Measurements from ENCODE around the gene VKORC1L1. TPM values are rescaled to one million over a fixed set of nuclear protein-coding genes. Genes with fewer than 3 reads are reported as not detected.

VKORC1L1 gene
- total RNA-seq, 1 experiment from 2014 or later: 30.9 TPM

DNA sequence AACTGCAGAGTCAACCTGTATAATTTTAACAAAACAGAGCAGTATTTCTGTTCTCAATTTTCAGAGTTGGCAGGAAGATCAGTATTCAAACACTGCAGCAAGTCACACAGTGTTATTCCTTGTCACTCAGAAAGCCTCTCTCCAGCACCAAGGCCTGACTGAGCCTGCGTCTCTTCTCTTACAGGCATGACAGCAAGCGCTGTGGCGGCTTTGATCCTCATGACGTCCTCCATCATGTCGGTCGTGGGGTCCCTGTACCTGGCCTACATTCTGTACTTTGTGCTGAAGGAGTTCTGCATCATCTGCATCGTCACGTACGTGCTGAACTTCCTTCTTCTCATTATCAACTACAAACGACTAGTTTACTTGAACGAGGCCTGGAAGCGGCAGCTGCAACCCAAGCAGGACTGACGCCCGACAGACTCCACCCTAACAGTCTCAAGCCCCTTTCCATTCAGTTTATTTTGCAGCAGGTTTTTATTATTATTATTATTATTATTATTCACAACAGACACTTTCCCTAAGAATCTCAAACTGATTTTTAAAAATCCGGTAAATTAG lies 81.1 kb downstream of the VKORC1L1 start:
- H4K20me1 ChIP-seq (ENCODE audit: insufficient read depth): 0 out of 2 replicates have a peak, but pooled peaks cover 4% of the 10 kb centered on the region
- no TSS peak for BruUV-seq (replicated peaks)
- ChIA-PET CTCF (no interaction called here), RAD21 (ENCODE audit: low non-redundant PET in 1 of 2, low total read pairs in 2 of 2, uncharacterized antibody in 2 of 2, unreplicated experiment in 2 of 2) (no interaction called here), POLR2A (no interaction called here)
- no peaks in the 10 kb centered on the region for H3K9me2 ChIP-seq (ENCODE audit: insufficient read depth)
- intact Hi-C loops (cut with micrococcal nuclease): no loop called here
- no peak overlapping the region for H3K4me2 ChIP-seq (ENCODE audit: low read length)
- H3K4me1 ChIP-seq (ENCODE audit: control insufficient read depth in 1 of 2, insufficient read depth in 2 of 2, low read length in 2 of 2): no peaks in the 10 kb centered on the region
- no peak for DNase-seq (ENCODE audit: low read depth, low spot score)
- H3K9ac ChIP-seq (ENCODE audit: low read length): no peak overlapping the region
- no peak overlapping the region for H2AFZ ChIP-seq (ENCODE audit: low read depth, low read length, poor library complexity, severe bottlenecking)
- no peaks in the 10 kb centered on the region for H3K27me3 ChIP-seq (ENCODE audit: insufficient read depth, low read length)
- H3K27ac ChIP-seq (ENCODE audit: low read depth, low read length): no peak overlapping the region
- no peaks in the 10 kb centered on the region; the same call in 1 of the 2 replicates for H3K79me2 ChIP-seq (ENCODE audit: insufficient read depth, low read length)
- peaks cover 3 to 14% of the 10 kb centered on the region in 2 experiments; a peak in 3 of 4 replicates for H3K36me3 ChIP-seq (ENCODE audit: control insufficient read depth in 1 of 2, insufficient read depth in 2 of 2, low read length in 2 of 2)
- ATAC-seq: no peak
- TF ChIP-seq YY1 (IDR thresholded peaks at IDR 0.05; ENCODE audit: extremely low read depth, insufficient replicate concordance, low read depth, low read length) (no peak), MAX (IDR thresholded peaks at IDR 0.05) (no peak), ZNF274 (IDR thresholded peaks at IDR 0.05; ENCODE audit: low read depth, low read length) (no peak), SP1 (IDR thresholded peaks at IDR 0.05; ENCODE audit: low read depth) (no peak), SRF (IDR thresholded peaks at IDR 0.05; ENCODE audit: low read depth) (no peak), POLR2AphosphoS5 (IDR thresholded peaks at IDR 0.05; ENCODE audit: low read depth, low read length) (no peak), EGR1 (IDR thresholded peaks at IDR 0.05; ENCODE audit: low read depth) (no peak), ZBTB33 (IDR thresholded peaks at IDR 0.05; ENCODE audit: extremely low read depth, insufficient replicate concordance, low read length) (no peak)
- TF ChIP-seq, protein P1, sequence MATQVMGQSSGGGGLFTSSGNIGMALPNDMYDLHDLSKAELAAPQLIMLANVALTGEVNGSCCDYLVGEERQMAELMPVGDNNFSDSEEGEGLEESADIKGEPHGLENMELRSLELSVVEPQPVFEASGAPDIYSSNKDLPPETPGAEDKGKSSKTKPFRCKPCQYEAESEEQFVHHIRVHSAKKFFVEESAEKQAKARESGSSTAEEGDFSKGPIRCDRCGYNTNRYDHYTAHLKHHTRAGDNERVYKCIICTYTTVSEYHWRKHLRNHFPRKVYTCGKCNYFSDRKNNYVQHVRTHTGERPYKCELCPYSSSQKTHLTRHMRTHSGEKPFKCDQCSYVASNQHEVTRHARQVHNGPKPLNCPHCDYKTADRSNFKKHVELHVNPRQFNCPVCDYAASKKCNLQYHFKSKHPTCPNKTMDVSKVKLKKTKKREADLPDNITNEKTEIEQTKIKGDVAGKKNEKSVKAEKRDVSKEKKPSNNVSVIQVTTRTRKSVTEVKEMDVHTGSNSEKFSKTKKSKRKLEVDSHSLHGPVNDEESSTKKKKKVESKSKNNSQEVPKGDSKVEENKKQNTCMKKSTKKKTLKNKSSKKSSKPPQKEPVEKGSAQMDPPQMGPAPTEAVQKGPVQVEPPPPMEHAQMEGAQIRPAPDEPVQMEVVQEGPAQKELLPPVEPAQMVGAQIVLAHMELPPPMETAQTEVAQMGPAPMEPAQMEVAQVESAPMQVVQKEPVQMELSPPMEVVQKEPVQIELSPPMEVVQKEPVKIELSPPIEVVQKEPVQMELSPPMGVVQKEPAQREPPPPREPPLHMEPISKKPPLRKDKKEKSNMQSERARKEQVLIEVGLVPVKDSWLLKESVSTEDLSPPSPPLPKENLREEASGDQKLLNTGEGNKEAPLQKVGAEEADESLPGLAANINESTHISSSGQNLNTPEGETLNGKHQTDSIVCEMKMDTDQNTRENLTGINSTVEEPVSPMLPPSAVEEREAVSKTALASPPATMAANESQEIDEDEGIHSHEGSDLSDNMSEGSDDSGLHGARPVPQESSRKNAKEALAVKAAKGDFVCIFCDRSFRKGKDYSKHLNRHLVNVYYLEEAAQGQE (IDR thresholded peaks at IDR 0.05; ENCODE audit: low read depth): no peak
- no peaks in the 10 kb centered on the region for H3K9me3 ChIP-seq (ENCODE audit: control insufficient read depth in 1 of 2, insufficient read depth in 1 of 2, low read depth in 1 of 2, low read length in 2 of 2)
- no peak overlapping the region for H3K4me3 ChIP-seq (replicated peaks in 1 of 2; ENCODE audit: low read depth in 1 of 2, low read length in 2 of 2)

All from HCT116 (cell line).